HG03460 (cell line): ENCODE measurements around the gene TTLL5.

Source experiments
- ATAC-seq: cut with Tn5 transposase; IDR thresholded peaks from one replicate; pipeline ENCODE4 v1.9.1; 2021; ENCODE audit not compliant: unreplicated experiment

Gene TTLL5

GRCh38 chr14:75981426-75982265, 320.6 kb downstream of the TTLL5 start, which contains the start of gene TGFB3:
TGFB3 (minus strand) TSS chr14:75981995; CDS start chr14:75980893, 1,102 bp downstream.
- no peak for ATAC-seq

DNA sequence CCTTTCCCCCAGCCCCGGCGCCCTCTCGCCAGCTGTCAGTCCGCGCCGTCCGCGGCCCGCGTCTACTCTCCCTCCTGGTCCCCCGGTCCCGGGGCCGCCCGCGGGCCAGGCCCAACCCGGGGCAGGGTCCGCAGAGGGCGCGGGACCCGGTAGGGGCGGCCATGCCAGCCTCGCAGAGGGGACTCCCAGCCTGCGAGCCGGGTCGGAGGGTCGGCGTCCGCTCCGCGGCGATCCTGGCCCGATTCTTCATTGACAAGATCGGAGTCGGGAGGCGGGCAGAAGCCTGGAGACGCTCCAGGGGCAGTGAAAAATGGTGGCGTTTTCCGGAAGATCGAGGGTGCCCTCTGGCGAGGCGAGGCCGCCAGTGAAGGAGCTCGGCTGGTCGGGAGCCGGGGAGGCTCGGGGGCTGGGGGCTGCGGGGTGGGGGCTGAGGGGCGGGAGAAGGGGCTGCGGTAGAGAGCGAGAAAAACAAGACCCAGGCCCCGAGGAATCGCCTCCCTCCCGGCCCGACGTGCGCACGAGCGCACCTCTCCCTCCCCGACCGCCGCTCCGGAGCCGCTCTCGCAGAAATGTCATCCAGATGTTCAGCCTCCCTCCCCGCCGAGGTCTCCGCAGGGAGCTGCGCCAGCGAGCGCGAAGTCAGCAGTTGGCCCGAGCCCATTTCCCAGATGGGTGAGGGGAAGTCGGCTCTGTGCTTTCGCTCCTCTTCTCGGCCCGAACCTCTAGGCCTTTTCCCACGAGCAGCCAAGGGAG, 321.4 kb downstream of the TTLL5 start:
- ATAC-seq = peak; percentile 47

- no peak for ATAC-seq
These were observed 321.9 kb downstream of the TTLL5 start for GRCh38 chr14:75983019-75983358.

DNA sequence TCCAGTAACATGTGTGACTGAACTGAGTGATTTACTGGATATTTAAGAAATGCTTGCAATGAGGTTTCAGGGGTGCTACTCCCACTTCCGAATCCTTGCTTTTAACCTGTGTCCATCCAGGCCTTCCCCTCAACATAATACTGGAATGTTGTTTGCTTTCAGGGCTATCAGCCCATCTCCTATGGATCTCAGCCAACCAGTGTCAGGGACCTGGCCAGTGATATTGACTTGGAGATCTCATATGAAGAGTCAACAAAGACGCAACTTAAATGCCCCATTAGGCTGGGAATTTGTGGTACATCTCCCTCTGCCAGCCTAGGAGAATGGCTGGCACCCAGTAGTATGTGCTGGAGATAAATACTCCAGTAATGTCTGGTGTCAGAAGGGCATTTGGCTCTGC, 323.6 kb downstream of the TTLL5 start:
- ATAC-seq = no peak

DNA sequence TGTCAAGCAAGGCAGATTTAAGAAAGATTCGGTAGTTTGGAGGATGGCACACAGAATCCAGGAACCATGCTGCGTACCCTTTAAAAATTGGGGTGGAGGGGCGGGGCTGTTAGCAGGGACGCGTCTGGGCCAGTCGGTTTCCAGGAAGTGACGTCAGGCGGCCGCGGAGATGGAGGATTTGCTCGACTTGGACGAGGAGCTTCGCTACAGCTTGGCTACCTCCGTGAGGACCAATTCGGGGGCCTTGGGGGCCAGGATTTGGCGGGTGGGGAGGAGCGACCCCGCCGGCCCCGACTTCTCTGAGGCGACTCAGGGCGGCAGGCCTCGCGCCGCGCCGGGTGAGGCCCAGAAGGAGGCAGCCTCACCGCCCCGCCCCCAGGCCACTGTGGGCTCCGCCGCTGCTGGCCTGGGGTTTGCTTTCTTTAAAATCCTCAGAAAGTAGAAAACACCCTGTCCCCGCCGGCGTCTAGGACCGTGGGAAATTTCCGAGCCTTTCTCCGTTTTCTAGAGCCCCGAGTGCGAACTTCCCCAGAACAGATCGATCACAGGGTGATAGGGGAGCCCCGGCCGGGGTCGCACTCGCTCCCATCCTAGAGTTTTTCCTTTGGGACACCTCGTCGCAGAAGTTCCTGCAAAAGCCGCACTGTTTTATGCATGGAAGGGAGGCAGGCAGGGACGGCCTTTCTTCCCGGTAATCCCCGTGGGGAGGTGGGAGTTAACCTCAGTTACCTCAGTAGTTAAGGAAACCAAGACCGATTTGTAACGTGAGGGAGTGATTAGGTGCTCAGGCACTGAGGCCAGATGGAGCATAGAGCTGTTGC, 324.8 kb downstream of the TTLL5 start, which contains the start of gene IFT43:
Gene IFT43 (plus strand): TSS at position 146 of the 821 bp plus-strand sequence. CDS start 24 bp downstream, at position 170.
- peak; percentile 56 for ATAC-seq

DNA sequence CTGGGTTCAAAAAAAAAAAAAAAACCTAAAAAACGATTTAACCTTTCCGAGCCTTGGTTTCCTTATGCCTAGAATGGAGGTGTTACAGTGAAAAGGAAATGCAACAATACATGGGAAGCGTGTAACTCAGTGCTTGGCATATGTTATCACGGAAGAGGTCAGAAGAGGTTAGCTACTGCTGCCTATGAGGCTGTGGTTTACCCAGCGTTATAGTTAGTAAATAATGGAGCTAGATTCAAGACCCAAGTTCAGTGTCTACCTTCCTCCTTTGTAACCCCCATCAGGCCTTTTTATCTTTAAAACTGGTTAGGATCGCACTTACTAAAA, 325.4 kb downstream of the TTLL5 start:
- no peak for ATAC-seq

DNA sequence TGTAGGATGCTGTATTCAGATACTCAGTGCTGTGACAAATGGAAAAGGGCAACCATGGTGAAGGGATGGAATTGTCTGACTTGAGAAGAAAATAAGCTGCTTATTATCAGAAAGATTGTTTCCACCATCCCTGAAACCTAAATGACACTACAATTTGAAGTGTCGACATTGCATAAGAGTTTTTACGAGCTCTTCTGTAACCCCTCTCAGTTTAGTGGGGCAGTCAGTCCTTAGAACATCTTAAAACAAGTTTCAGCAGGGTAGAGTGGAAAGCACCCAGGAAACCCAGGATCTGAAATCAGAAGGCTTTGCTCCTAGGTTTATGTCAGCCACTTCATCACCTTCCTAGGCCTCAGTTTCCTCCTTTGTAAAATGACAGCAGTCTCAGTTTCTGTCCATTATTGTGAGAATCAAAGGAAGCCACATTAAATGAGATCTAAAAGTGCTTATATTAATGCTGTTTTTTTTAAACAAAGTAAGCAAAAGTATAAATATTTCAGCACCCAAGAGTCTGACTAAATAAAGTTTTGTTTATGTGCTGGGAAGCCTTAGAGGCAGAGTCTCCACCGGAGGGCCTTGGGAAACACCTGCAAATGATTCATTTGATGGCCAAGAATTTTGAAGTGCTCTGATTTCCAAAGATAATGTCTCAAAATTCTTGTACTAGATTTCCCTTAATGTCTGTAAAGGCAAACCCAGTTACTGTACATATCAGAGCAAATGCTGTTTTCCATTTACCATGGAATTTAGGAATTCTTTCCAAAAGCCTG, 326.3 kb downstream of the TTLL5 start:
- no peak for ATAC-seq

DNA sequence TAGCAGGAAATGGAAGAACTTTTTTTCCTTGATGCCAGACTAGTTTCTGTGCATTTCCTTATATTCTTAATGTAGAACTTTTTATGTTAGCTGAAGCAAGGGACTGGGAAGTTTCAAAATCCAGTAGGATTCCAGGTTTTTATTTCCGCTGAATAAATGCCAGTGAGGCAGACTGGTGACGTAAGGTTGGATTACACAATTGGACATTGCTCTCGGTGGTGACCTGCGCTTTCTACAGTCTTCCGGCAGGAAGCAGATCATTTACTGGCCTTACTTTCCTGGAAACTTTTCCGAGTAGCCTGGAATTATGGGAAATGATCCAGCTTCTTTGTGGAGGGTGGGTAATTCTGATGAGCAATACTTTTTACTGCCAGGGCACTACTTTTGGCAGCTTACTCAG, 328.1 kb downstream of the TTLL5 start:
- no peak for ATAC-seq

DNA sequence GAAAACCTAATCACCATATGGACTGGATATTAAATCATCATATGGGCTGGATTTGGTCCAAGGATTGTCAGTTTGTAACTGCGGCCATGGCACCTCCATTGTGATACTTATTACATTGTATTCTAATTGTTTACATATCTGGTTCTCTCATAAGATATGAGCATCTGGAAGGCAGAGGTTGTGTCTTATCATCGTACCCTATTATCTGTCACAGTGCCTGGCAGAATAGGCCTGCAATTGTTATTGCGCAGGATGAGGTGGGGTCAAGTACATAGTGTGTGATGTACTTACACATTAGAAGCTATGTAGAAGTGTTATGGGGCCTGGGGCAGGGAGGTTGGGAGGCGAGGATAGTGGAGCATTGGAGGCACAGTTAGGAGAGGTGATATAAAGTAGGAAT, 329.3 kb downstream of the TTLL5 start:
- ATAC-seq = no peak

- ATAC-seq = no peak
These were observed 330.7 kb downstream of the TTLL5 start for GRCh38 chr14:75991753-75992152.

DNA sequence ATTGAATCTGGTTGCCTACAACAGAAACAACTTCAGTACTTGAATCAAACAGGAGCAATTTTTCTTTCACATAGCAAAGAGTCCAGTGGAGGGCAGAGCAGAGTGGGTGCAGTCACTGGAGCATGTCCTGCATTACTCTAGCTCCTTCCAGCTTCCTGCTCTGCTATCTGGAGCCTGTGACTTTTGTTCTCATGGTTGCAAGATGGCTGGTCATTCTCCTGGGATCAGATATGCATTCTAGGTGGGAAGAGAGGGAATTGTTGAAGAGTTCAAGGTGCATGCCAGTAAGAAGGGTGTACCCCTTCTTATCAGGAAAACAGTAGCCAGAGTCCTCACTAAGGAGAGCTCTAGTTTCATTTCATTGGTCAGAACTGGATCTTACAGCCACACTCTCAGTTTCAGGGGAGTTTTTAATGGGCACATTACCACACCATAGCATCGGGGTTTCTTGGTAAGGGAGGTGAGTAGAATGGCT, 332.6 kb downstream of the TTLL5 start:
- ATAC-seq = no peak

DNA sequence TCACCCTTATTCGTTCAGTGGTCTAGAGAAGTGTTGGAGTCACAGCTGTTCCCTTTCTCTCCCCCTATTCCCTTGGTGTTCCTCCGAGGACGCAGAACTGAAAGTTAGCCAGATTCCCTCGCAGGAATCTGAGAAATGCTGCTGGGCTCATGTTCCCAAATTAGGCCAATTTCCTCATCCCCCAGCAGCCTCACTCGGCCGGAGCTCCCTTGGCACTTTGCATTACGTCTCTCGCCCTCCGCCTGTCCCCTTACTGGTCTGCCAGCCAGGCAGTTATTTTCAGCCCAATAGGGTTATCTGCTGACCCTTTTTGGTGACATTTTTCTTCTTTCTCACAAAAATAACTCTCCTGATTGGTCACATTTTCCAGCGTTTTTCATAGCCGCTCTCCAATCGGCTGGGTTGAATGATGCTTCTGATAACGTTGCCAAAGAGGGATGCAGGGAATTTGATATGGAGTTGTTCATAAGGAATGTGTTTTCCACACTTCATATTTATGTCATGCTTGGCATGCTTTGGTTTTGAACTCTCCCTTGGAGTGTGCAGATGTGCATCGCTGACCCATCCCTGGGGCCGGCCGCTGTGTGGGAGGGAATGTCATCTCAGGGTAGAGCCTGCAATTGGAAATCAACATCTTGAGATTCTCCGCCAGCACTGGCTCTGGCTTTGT, 334.5 kb downstream of the TTLL5 start:
- ATAC-seq = no peak

GRCh38 chr14:75996488-75996887, 335.4 kb downstream of the TTLL5 start:
- no peak for ATAC-seq

DNA sequence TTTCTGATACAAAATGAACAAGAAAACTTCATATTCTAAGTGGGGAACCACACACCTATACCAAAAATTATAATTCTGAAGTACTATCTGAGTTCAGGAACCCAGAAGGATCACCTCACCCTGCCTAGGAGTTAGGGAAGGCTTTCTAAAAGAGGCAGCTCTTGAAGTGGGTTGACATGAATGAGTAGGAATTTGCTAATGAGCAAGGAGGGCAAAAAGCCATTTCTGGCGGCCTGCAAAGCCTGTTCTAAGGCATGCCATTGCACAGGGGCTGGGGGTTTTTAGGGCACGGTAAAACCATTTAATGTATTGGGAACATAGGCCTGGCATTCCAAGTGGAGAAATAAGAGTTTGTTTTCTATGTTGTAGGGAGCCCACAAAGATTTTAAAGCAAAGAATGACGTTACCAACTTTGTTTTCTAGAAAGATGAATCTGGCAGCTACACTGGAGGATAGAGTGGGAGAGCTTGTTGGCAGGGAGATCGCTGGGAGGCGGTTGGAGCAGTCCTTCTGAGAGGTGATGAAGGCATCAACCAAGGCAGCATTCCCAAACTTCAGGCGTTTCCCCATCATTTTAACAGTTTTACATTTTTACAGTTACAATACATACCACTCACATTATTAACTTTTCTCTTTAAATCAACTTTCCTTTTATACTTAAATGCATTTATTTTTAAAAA, 338.6 kb downstream of the TTLL5 start:
- ATAC-seq = no peak

DNA sequence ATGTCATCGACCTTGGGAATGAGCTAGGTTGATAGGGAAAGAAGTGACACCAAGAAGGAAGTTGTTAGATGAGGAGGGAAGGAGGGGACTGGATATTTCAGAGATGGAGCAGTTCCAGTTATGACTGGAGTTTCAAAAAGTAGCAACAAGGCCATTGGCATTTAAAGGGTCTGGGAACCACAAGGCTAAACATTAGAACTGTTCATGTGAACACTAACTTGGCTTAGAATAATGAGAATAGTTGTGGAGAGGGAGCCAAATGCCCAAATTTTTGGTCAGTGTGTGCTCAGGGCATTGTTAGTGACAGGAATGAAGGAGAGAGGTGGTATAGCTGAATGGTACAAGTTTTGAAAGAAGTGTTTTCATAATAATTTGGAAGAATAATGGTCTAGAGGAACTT, 341.3 kb downstream of the TTLL5 start:
- no peak for ATAC-seq
